Tongue (tissue), 3 donors: ENCODE results near the gene AIF1. TPM values are rescaled to one million over a fixed set of nuclear protein-coding genes. Genes with fewer than 3 reads are reported as not detected.
A peak's percentile ranks its signal among the peaks of the same experiment; 100 is the strongest.

Source experiments
- DNase-seq: peaks from one replicate; pipeline ENCODE4 v3.0.0-alpha.2; 2015
- small RNA-seq: library from RNA; depleted of rRNA; stranded (forward); fragments of <200 nt; gene quantifications from one replicate; pipeline ENCODE3, GENCODE V24; 2014; ENCODE audit warnings: low replicate concordance
- total RNA-seq: library from RNA; depleted of rRNA; stranded (reverse); fragments of >200 nt; gene quantifications from one replicate; pipeline ENCODE4 v1.2.3, GENCODE V29; 2014

Gene AIF1
- total RNA-seq, 1 donor from 2014 or later: 10.9 TPM

DNA sequence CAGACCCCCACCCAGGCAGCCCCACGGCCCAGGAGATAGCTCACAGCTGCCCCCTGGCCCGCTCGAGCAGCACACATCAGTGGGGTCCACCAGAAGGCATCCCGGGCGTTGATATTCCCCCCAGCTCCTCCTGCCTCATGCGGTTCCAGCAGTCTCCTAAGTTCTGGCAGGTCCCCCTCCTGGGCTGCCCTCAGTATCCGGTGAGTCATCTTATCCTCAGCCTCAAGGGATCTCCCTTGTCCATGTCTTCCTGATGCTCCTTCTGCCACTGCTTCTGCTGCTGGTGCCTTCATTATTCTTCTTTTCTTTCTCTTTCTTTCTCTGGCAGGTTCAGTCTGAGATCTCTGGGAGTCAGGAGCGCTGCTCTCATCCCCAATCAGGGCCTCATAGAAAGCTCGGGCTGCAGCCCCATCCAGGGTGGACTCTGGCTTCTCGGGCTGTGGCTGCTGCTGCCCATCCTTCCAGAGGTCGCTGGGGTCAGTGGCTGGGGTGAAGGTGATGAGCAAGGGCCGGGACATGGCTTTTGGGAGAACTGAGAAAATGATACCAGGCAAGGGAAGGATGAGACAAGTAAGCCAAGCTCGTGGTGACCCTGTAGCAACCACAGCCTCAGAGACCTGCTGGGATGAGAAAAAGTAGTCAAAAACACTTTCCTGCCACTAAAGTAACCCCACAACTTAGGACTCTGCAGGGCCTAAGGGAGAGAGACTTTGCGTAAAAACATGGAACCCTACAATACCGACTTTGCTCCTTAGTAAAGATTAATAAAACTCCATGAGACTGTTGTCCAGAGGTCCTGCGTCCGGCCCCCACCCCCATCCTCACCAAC, 49.1 kb downstream of the AIF1 start:
- DNase-seq: no peak

- DNase-seq: peak; percentile 98
Measured at GRCh38 chr6:31664790-31665500, 49.9 kb downstream of the AIF1 start, which contains the start of gene GPANK1. Gene GPANK1, minus strand, starts transcription at chr6:31664997. Its CDS starts 519 bp downstream, at chr6:31664478.

- peak; percentile 99 for DNase-seq
Measured at GRCh38 chr6:31665501-31666336, 50.7 kb downstream of the AIF1 start, which contains the start of gene CSNK2B. Gene CSNK2B, plus strand, starts transcription at chr6:31666080. Its CDS starts 752 bp downstream, at chr6:31666832.

- DNase-seq: no peak
Measured at GRCh38 chr6:31666337-31666965, 51.4 kb downstream of the AIF1 start.

Small RNA genes within 50 kb of the gene (small RNA-seq; reads per million reads assigned to genes)
- not detected for gene MIR6832
- gene RF00019: not detected
- gene SNORA38: 3.8 reads per million, percentile 91 among the genes with 10 or more reads in this experiment
- not detected for gene UQCRHP1

Other genes starting within 250 kb of the AIF1 start
- gene MICA, start 211.6 kb upstream of the AIF1 start, total RNA-seq: 6.8 TPM
- 3.9 TPM for gene MICB, start 117.1 kb upstream of the AIF1 start, total RNA-seq
- not detected for gene MCCD1, start 86.3 kb upstream of the AIF1 start, total RNA-seq
- gene DDX39B, start 73.2 kb upstream of the AIF1 start, total RNA-seq: 319 TPM
- 1.3 TPM for gene ATP6V1G2, start 68.6 kb upstream of the AIF1 start, total RNA-seq
- 11.4 TPM for gene NFKBIL1, start 67.6 kb upstream of the AIF1 start, total RNA-seq
- not detected for gene LTA, start 42.9 kb upstream of the AIF1 start, total RNA-seq
- gene TNF, start 39.7 kb upstream of the AIF1 start, total RNA-seq: not detected
- gene LTB, start 32.8 kb upstream of the AIF1 start, total RNA-seq: 1.7 TPM
- gene LST1, start 29.0 kb upstream of the AIF1 start, total RNA-seq: 1.5 TPM
- not detected for gene NCR3, start 22.2 kb upstream of the AIF1 start, total RNA-seq
- gene PRRC2A, start 5.5 kb downstream of the AIF1 start, total RNA-seq: 66.1 TPM
- gene BAG6, start 37.4 kb downstream of the AIF1 start, total RNA-seq: 154 TPM
- gene APOM, start 40.7 kb downstream of the AIF1 start, total RNA-seq: not detected
- gene C6orf47, start 45.5 kb downstream of the AIF1 start, total RNA-seq: 20.8 TPM
- 18.0 TPM for gene GPANK1, start 49.8 kb downstream of the AIF1 start, total RNA-seq
- 92.1 TPM for gene CSNK2B, start 50.8 kb downstream of the AIF1 start, total RNA-seq
- 2.6 TPM for gene LY6G5B, start 54.7 kb downstream of the AIF1 start, total RNA-seq
- not detected for gene LY6G5C, start 65.8 kb downstream of the AIF1 start, total RNA-seq
- gene ABHD16A, start 88.1 kb downstream of the AIF1 start, total RNA-seq: 46.2 TPM
- 0.82 TPM for gene LY6G6F, start 91.6 kb downstream of the AIF1 start, total RNA-seq
- gene LY6G6D, start 100.1 kb downstream of the AIF1 start, total RNA-seq: not detected
- 1.1 TPM for gene LY6G6C, start 106.5 kb downstream of the AIF1 start, total RNA-seq
- gene MPIG6B, start 108.1 kb downstream of the AIF1 start, total RNA-seq: not detected
- gene DDAH2, start 114.1 kb downstream of the AIF1 start, total RNA-seq: 114 TPM
- 131 TPM for gene CLIC1, start 121.3 kb downstream of the AIF1 start, total RNA-seq
- 9.6 TPM for gene MSH5, start 124.8 kb downstream of the AIF1 start, total RNA-seq
- gene SAPCD1, start 147.4 kb downstream of the AIF1 start, total RNA-seq: not detected
- gene VWA7, start 162.1 kb downstream of the AIF1 start, total RNA-seq: 2.3 TPM
- 42.5 TPM for gene VARS1, start 180.5 kb downstream of the AIF1 start, total RNA-seq
- 20.8 TPM for gene LSM2, start 191.7 kb downstream of the AIF1 start, total RNA-seq
- gene HSPA1L, start 200.0 kb downstream of the AIF1 start, total RNA-seq: 4.5 TPM
- 698 TPM for gene HSPA1A, start 200.3 kb downstream of the AIF1 start, total RNA-seq
- 827 TPM for gene HSPA1B, start 212.5 kb downstream of the AIF1 start, total RNA-seq
- gene NEU1, start 247.6 kb downstream of the AIF1 start, total RNA-seq: 25.6 TPM